Body of pancreas (tissue), 4 donors: ENCODE results near the gene TMEM117.

Source experiments
- CTCF ChIP-seq, 7 experiments: fragments of 450-650 bp in 4 of 7; fragments of 200-600 bp in 3 of 7; sonication (generic) in 3 of 7; IDR thresholded peaks; one replicate each; pipeline ENCODE4 v1.5.1; 2016 to 2019; ENCODE audit warnings: antibody characterized with exemption in 7 of 7
- POLR2A ChIP-seq, 3 donors: fragments of 450-650 bp; IDR thresholded peaks; one replicate each; pipeline ENCODE4 v1.6.1; 2016; ENCODE audit warnings: antibody characterized with exemption in 3 of 3, mild to moderate bottlenecking in 2 of 3

- TF ChIP-seq CTCF (IDR thresholded peaks at IDR 0.05), result no peak
- TF ChIP-seq POLR2A (IDR thresholded peaks at IDR 0.05), result no peak
These were observed 16.9 kb downstream of the TMEM117 start for GRCh38 chr12:43852744-43853143.
